GM12875 (cell line): ENCODE results near the gene C12orf42.

Source experiments
- H3K4me3 ChIP-seq: one replicate; pipeline ENCODE4 v1.5.1; 2011; ENCODE audit warnings: low read depth, low read length, control low read depth
- CTCF ChIP-seq: IDR thresholded peaks from 2 replicates; pipeline ENCODE4 v1.5.1; 2011; ENCODE audit warnings: low read depth, mild to moderate bottlenecking, control low read depth, inconsistent platforms, low read length, moderate library complexity, borderline replicate concordance; ENCODE audit not compliant: insufficient read depth

C12orf42 gene

GRCh38 chr12:103348935-103349334, 146.8 kb downstream of the C12orf42 start:
- no peak for TF ChIP-seq CTCF
- no peak overlapping the region for H3K4me3 ChIP-seq

GRCh38 chr12:103336940-103337339, 158.8 kb downstream of the C12orf42 start:
- H3K4me3 ChIP-seq = no peak overlapping the region
- TF ChIP-seq CTCF = no peak

GRCh38 chr12:103334466-103334865, 161.3 kb downstream of the C12orf42 start:
- TF ChIP-seq CTCF = no peak
- H3K4me3 ChIP-seq = no peak overlapping the region

- TF ChIP-seq CTCF = no peak
Observed at GRCh38 chr12:103333676-103334075, 162.1 kb downstream of the C12orf42 start.

GRCh38 chr12:103331643-103332042, 164.1 kb downstream of the C12orf42 start:
- TF ChIP-seq CTCF = no peak
- no peak overlapping the region for H3K4me3 ChIP-seq

More at GRCh38 chr12:103333676-103334075, 162.1 kb downstream of the C12orf42 start:
- no peak overlapping the region for H3K4me3 ChIP-seq

GRCh38 chr12:103330672-103331071, 165.1 kb downstream of the C12orf42 start:
- no peak for TF ChIP-seq CTCF
- no peak overlapping the region for H3K4me3 ChIP-seq

GRCh38 chr12:103327676-103328075, 168.1 kb downstream of the C12orf42 start:
- H3K4me3 ChIP-seq = no peak overlapping the region
- no peak for TF ChIP-seq CTCF
